ENCODE data around the gene TRMU.

- no peak for TF ChIP-seq POLR2A (IDR thresholded peaks at IDR 0.05)
- no peak for TF ChIP-seq CTCF (IDR thresholded peaks at IDR 0.05 in 4 of 5, conservative IDR thresholded peaks at IDR 0.05 in 1 of 5)
These were observed 35.2 kb downstream of the TRMU start for GRCh38 chr22:46370584-46371291.

All from gastrocnemius medialis (tissue), 4 donors.